SJCRH30 (cell line): ENCODE measurements around the gene GBF1. TPM values are rescaled to one million over a fixed set of nuclear protein-coding genes. Genes with fewer than 3 reads are reported as not detected.

Experiments used
- DNase-seq, 2 experiments: peaks; one replicate each; pipeline ENCODE4 v3.0.0-alpha.2; 2015 to 2020
- H3K27ac ChIP-seq: fragments of 250-450 bp; sonication (Bioruptor Pico); 2 replicates; pipeline ENCODE4 v1.5.1; 2020; ENCODE audit warnings: mild to moderate bottlenecking, moderate library complexity
- H3K27me3 ChIP-seq: fragments of 250-450 bp; sonication (Bioruptor Pico); 2 replicates; pipeline ENCODE4 v1.5.1; 2020; ENCODE audit warnings: mild to moderate bottlenecking, moderate library complexity
- H3K36me3 ChIP-seq: fragments of 250-450 bp; sonication (Bioruptor Pico); 2 replicates; pipeline ENCODE4 v1.5.1; 2020; ENCODE audit warnings: mild to moderate bottlenecking, moderate library complexity
- H3K4me1 ChIP-seq: fragments of 250-450 bp; sonication (Bioruptor Pico); 2 replicates; pipeline ENCODE4 v1.5.1; 2020; ENCODE audit warnings: mild to moderate bottlenecking, moderate library complexity
- H3K4me3 ChIP-seq: fragments of 250-450 bp; sonication (Bioruptor Pico); 2 replicates; pipeline ENCODE4 v1.5.1; 2020; ENCODE audit warnings: mild to moderate bottlenecking, moderate library complexity
- H3K9me3 ChIP-seq: fragments of 250-450 bp; sonication (Bioruptor Pico); replicated peaks from 2 replicates; pipeline ENCODE4 v1.5.1; 2020; ENCODE audit warnings: mild to moderate bottlenecking, moderate library complexity
- total RNA-seq: library from RNA; depleted of rRNA; stranded (reverse); fragments of >200 nt; shearing (Covaris generic); gene quantifications from 2 replicates; pipeline ENCODE4 v1.2.3, GENCODE V29; 2014

Gene GBF1
- total RNA-seq, 1 experiment from 2014 or later: 131 TPM

- Histone ChIP-seq H3K4me1 (peaks cover 22% of the 10 kb centered on the region), H3K27ac (no peak overlapping the region), H3K36me3 (peaks cover 38% of the 10 kb centered on the region), H3K27me3 (no peaks in the 10 kb centered on the region), H3K9me3 (no peaks in the 10 kb centered on the region), H3K4me3 (no peak overlapping the region)
- DNase-seq: no peak
These were observed 98.7 kb downstream of the GBF1 start for GRCh38 chr10:102344067-102344466.

GRCh38 chr10:102347236-102347828, 102.0 kb downstream of the GBF1 start:
- peaks cover 15% of the 10 kb centered on the region for H3K4me1 ChIP-seq
- no peaks in the 10 kb centered on the region for H3K27me3 ChIP-seq
- H3K9me3 ChIP-seq: no peaks in the 10 kb centered on the region
- peak; percentile 91 to 97 for DNase-seq
- H3K4me3 ChIP-seq: no peak overlapping the region
- H3K27ac ChIP-seq: peak overlapping the region; percentile 0; the same call in 1 of the 2 replicates
- H3K36me3 ChIP-seq: peaks cover 52% of the 10 kb centered on the region

DNA sequence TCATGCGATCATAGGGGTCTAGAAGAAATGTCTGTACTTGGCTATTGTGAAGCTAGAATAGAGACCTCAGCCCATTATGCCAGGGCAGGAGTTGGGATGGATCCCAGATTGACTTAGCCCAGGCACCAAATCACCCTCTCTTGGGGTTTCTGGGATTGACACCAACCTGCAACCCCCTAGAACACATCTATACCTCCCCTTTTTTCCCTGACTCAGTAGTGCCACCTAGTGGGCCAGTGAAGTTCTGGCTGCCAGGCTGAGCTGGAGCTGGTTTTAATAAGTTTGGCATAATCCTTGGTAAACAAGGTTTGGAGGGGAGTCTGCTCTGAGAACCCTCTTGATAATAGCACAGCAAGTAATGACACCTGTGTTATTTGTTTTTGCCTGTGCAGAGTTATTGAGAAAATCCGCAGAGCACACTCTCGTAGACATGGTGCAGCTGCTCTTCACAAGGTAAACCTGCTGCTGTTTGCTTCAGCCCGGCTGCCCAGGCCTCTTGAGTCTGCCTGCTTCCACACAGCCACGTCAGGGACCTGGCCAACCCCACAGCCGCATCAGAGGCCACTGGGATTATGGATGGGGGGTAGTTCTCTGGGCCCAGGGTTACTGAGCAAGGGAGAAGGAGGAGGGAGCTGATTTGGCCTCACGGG, 106.9 kb downstream of the GBF1 start:
- H3K36me3 ChIP-seq: peaks cover 71% of the 10 kb centered on the region
- DNase-seq: peak; percentile 84 to 95
- H3K9me3 ChIP-seq: no peaks in the 10 kb centered on the region
- H3K27ac ChIP-seq: no peak overlapping the region
- H3K4me3 ChIP-seq: no peak overlapping the region
- H3K4me1 ChIP-seq: 0 out of 2 replicates have a peak, but pooled peaks cover 4% of the 10 kb centered on the region
- no peaks in the 10 kb centered on the region for H3K27me3 ChIP-seq

GRCh38 chr10:102354451-102354850, 109.1 kb downstream of the GBF1 start:
- DNase-seq: no peak
- peaks cover 81% of the 10 kb centered on the region for H3K36me3 ChIP-seq
- no peaks in the 10 kb centered on the region for H3K27me3 ChIP-seq
- H3K4me1 ChIP-seq: no peaks in the 10 kb centered on the region
- no peak overlapping the region for H3K4me3 ChIP-seq
- H3K9me3 ChIP-seq: no peaks in the 10 kb centered on the region
- no peak overlapping the region for H3K27ac ChIP-seq

DNA sequence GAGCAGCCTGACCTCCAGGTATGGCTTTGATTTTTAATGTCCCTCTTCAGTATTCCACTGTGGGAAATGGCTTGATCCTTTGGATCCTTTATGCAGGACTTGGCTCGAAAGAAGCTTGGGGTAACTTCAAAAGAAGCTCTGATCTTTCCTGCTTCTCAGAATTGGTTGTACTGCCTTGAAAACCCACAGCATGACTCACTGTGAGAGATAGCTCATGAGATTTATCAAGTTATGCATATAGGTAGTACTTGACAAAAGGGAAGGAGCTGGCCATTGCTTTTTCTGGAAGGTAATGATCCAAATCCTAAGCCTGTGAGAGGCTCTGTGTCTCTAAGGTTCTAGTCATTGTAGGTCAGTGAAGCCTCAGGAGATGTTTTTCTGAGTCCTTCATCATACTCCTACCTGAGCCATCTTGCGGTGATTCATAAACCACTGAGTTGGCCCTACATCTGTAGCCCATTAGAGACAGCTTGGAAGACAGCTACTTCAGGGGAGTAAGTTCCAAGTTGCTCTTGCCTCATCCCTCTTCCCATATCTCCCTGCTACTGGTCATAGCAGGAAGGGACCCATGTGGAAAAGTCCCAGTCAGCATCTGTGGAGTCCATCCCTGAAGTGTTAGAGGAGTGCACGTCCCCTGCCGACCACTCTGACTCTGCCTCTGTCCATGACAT, 113.5 kb downstream of the GBF1 start:
- no peaks in the 10 kb centered on the region for H3K27me3 ChIP-seq
- H3K27ac ChIP-seq: no peak overlapping the region
- H3K4me1 ChIP-seq: no peaks in the 10 kb centered on the region
- H3K36me3 ChIP-seq: peaks cover 89% of the 10 kb centered on the region
- DNase-seq: no peak
- H3K9me3 ChIP-seq: no peaks in the 10 kb centered on the region
- H3K4me3 ChIP-seq: no peak overlapping the region

GRCh38 chr10:102367441-102367840, 122.1 kb downstream of the GBF1 start:
- H3K9me3 ChIP-seq: no peaks in the 10 kb centered on the region
- no peak for DNase-seq
- peaks cover 94% of the 10 kb centered on the region for H3K36me3 ChIP-seq
- no peaks in the 10 kb centered on the region for H3K4me1 ChIP-seq
- no peak overlapping the region for H3K27ac ChIP-seq
- H3K4me3 ChIP-seq: no peak overlapping the region
- no peaks in the 10 kb centered on the region for H3K27me3 ChIP-seq

GRCh38 chr10:102368077-102368476, 122.7 kb downstream of the GBF1 start:
- H3K4me3 ChIP-seq: no peak overlapping the region
- H3K4me1 ChIP-seq: no peaks in the 10 kb centered on the region
- no peaks in the 10 kb centered on the region for H3K9me3 ChIP-seq
- DNase-seq: no peak
- no peak overlapping the region for H3K27ac ChIP-seq
- peaks cover 94% of the 10 kb centered on the region for H3K36me3 ChIP-seq
- H3K27me3 ChIP-seq: no peaks in the 10 kb centered on the region

- H3K27ac ChIP-seq: no peak overlapping the region
These were observed 126.0 kb downstream of the GBF1 start for GRCh38 chr10:102371295-102371694.

DNA sequence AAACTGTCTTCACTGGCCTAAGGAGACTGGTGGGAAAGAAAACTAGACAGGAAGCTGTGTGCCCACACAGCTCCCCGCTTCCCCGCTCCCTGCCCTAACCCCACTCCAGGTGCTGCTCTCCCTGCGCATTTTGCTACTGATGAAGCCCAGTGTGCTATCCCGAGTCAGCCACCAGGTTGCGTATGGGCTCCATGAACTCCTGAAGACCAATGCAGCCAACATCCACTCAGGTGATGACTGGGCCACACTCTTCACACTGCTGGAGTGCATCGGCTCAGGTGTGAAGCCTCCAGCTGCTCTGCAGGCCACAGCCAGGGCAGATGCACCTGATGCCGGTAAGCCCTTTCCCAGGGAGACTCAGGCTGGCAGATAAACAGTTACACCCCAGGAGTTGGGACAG, 129.9 kb downstream of the GBF1 start:
- Histone ChIP-seq H3K27me3 (no peaks in the 10 kb centered on the region), H3K27ac (no peak overlapping the region), H3K36me3 (peaks cover 95% of the 10 kb centered on the region), H3K4me3 (no peak overlapping the region), H3K4me1 (no peaks in the 10 kb centered on the region), H3K9me3 (no peaks in the 10 kb centered on the region)
- no peak for DNase-seq

More at GRCh38 chr10:102371295-102371694, 126.0 kb downstream of the GBF1 start:
- Histone ChIP-seq H3K36me3 (peaks cover 96% of the 10 kb centered on the region), H3K4me3 (no peak overlapping the region), H3K4me1 (no peaks in the 10 kb centered on the region), H3K27me3 (no peaks in the 10 kb centered on the region), H3K9me3 (no peaks in the 10 kb centered on the region)
- no peak for DNase-seq

DNA sequence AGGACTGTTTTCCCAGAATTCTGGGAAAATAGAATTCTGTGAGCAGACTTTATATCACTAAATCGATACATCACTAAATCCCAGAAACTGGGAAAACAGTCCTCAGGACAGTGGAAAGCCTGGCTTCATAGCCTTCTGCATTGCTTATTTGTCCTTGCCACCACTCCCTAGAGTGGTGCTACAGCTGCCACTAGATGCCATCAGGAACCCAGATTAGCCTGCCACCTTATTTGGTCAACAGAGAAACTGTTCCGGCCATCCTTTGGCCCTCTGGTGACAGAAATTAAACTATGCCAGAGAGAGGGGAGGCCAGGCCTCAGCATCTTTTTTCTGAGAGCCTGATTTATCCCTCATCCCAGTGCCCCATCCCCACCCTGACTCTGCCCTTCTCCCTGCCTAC, 130.5 kb downstream of the GBF1 start:
- H3K9me3 ChIP-seq: no peaks in the 10 kb centered on the region
- no peak overlapping the region for H3K27ac ChIP-seq
- no peaks in the 10 kb centered on the region for H3K27me3 ChIP-seq
- H3K4me3 ChIP-seq: no peak overlapping the region
- H3K36me3 ChIP-seq: peaks cover 94% of the 10 kb centered on the region
- H3K4me1 ChIP-seq: no peaks in the 10 kb centered on the region
- no peak for DNase-seq

- no peak for DNase-seq
- no peaks in the 10 kb centered on the region for H3K4me1 ChIP-seq
- H3K4me3 ChIP-seq: no peak overlapping the region
- no peaks in the 10 kb centered on the region for H3K27me3 ChIP-seq
- peaks cover 91% of the 10 kb centered on the region for H3K36me3 ChIP-seq
- no peak overlapping the region for H3K27ac ChIP-seq
- H3K9me3 ChIP-seq: no peaks in the 10 kb centered on the region
These were observed 131.6 kb downstream of the GBF1 start for GRCh38 chr10:102376901-102377300.

DNA sequence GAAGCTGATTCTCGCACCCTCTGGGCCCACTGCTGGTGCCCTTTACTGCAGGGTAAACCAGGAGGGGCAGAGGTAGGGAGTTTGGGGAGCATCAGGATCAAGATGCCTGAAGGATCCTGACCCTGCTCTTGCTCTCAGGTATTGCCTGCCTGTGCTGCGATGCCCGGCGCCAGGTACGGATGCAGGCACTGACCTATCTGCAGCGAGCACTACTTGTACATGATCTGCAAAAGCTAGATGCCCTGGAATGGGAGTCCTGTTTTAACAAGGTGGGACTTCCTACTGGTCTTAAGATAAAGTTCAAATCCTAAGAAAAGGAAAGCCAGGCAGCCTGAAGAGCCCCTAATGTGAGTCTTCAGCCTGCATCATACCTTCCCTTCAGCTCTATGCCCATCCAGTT, 134.1 kb downstream of the GBF1 start:
- H3K9me3 ChIP-seq: no peaks in the 10 kb centered on the region
- no peak overlapping the region for H3K27ac ChIP-seq
- no peak overlapping the region for H3K4me3 ChIP-seq
- H3K36me3 ChIP-seq: peaks cover 91% of the 10 kb centered on the region
- no peaks in the 10 kb centered on the region for H3K27me3 ChIP-seq
- H3K4me1 ChIP-seq: no peaks in the 10 kb centered on the region
- no peak for DNase-seq

DNA sequence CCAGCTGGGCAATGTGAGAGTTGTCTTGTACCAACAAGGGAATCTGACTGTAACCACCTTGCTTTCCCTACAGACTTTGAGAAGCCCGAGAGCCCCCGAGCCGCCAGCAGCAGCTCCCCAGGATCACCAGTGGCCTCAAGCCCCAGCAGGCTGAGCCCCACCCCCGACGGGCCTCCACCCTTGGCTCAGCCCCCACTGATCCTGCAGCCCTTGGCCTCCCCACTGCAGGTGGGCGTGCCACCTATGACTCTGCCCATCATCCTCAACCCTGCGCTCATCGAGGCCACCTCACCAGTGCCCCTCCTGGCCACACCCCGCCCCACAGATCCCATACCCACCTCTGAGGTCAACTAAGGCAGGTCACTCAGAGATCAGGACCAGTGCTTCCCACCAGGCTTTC, 136.7 kb downstream of the GBF1 start:
- no peaks in the 10 kb centered on the region for H3K27me3 ChIP-seq
- H3K36me3 ChIP-seq: peaks cover 65% of the 10 kb centered on the region
- no peak overlapping the region for H3K27ac ChIP-seq
- H3K4me1 ChIP-seq: no peaks in the 10 kb centered on the region
- H3K4me3 ChIP-seq: no peak overlapping the region
- no peaks in the 10 kb centered on the region for H3K9me3 ChIP-seq
- DNase-seq: no peak

- peaks cover 57% of the 10 kb centered on the region for H3K36me3 ChIP-seq
- no peaks in the 10 kb centered on the region for H3K9me3 ChIP-seq
- no peaks in the 10 kb centered on the region for H3K27me3 ChIP-seq
- no peak overlapping the region for H3K4me3 ChIP-seq
- H3K27ac ChIP-seq: no peak overlapping the region
- DNase-seq: no peak
- H3K4me1 ChIP-seq: no peaks in the 10 kb centered on the region
These were observed 137.5 kb downstream of the GBF1 start for GRCh38 chr10:102382871-102383270.

DNA sequence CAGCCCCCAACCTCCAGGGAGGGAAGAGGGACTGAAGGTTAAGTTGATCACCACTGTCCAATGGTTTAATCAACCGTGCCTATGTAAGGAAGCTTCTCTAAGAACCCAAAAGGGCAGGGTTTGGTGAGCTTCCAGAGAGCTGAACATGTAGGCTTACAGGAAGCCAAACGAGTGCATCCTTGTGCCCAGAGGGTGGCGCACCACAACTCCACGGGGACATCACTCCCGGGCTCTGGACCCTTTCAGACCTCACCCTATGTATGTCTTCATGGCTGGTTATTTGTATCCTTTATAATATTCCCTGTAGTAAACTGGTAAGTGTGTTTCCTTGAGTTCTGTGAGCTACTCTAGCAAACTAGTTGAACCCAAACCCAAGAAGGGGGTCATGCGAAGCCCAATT, 138.7 kb downstream of the GBF1 start:
- Histone ChIP-seq H3K9me3 (no peaks in the 10 kb centered on the region), H3K4me3 (no peak overlapping the region), H3K27me3 (no peaks in the 10 kb centered on the region), H3K27ac (no peak overlapping the region), H3K36me3 (peaks cover 47% of the 10 kb centered on the region), H3K4me1 (no peaks in the 10 kb centered on the region)
- DNase-seq: no peak
